GF-D8 (cell line): ENCODE results near the gene HDAC4.

Experiments
- DNase-seq: peaks from one replicate; lab custom pipeline; 2025; lab: John Stamatoyannopoulos, UW

Gene HDAC4

GRCh38 chr2:239064891-239065290 lies 335.9 kb downstream of the HDAC4 start:
- no peak for DNase-seq

- DNase-seq: no peak
Measured at GRCh38 chr2:239064253-239064652, 336.6 kb downstream of the HDAC4 start.

GRCh38 chr2:239062743-239063142 lies 338.1 kb downstream of the HDAC4 start:
- DNase-seq: no peak

GRCh38 chr2:239061824-239062570 lies 338.8 kb downstream of the HDAC4 start:
- no peak for DNase-seq

GRCh38 chr2:239061121-239061666 lies 339.6 kb downstream of the HDAC4 start:
- DNase-seq: no peak

- DNase-seq: no peak
Measured at GRCh38 chr2:239060676-239061075, 340.1 kb downstream of the HDAC4 start.

GRCh38 chr2:239059854-239060253 lies 341.0 kb downstream of the HDAC4 start:
- DNase-seq: no peak

- DNase-seq: no peak
Measured at GRCh38 chr2:239058766-239059165, 342.1 kb downstream of the HDAC4 start.

GRCh38 chr2:239057533-239057932 lies 343.3 kb downstream of the HDAC4 start:
- DNase-seq: no peak

GRCh38 chr2:239056611-239057010 lies 344.2 kb downstream of the HDAC4 start:
- no peak for DNase-seq

GRCh38 chr2:239055756-239056493 lies 344.9 kb downstream of the HDAC4 start:
- no peak for DNase-seq

GRCh38 chr2:239054921-239055320 lies 345.9 kb downstream of the HDAC4 start:
- no peak for DNase-seq

- no peak for DNase-seq
Measured at GRCh38 chr2:239053801-239054503, 346.9 kb downstream of the HDAC4 start.

GRCh38 chr2:239052798-239053665 lies 347.8 kb downstream of the HDAC4 start:
- DNase-seq: no peak

- no peak for DNase-seq
Measured at GRCh38 chr2:239051891-239052445, 348.9 kb downstream of the HDAC4 start.

- no peak for DNase-seq
Measured at GRCh38 chr2:239050252-239050649, 350.6 kb downstream of the HDAC4 start.

GRCh38 chr2:239049421-239050251 lies 351.2 kb downstream of the HDAC4 start:
- DNase-seq: no peak

- DNase-seq: no peak
Measured at GRCh38 chr2:239048736-239049135, 352.1 kb downstream of the HDAC4 start.

GRCh38 chr2:239047861-239048260 lies 353.0 kb downstream of the HDAC4 start:
- no peak for DNase-seq

- no peak for DNase-seq
Measured at GRCh38 chr2:239047420-239047819, 353.4 kb downstream of the HDAC4 start.
